PC-3 (cell line): ENCODE measurements around the gene RMI2. TPM values are rescaled to one million over a fixed set of nuclear protein-coding genes. Genes with fewer than 3 reads are reported as not detected.

Experiments used
- ATAC-seq: fragments of 200-7000 bp; cut with Tn5 transposase; 2 replicates; pipeline ENCODE4 v1.9.1; 2020; ENCODE audit warnings: mild to moderate bottlenecking, moderate library complexity
- BruUV-seq: library from RNA; stranded (reverse); fragments of 400-500 nt; replicated peaks from 2 replicates; lab custom pipeline; 2021; lab: Mats Ljungman, UMichigan
- CTCF ChIA-PET: fragments of 300-600 bp; sonication (Branson Sonifier 250); formaldehyde crosslinking; loops from one replicate; lab custom pipeline; 2022; ENCODE audit warnings: antibody characterized with exemption; lab: Charles Lee
- POLR2A ChIA-PET: fragments of 300-600 bp; sonication (Branson Sonifier 250); formaldehyde crosslinking; loops from one replicate; lab custom pipeline; 2022; ENCODE audit warnings: antibody characterized with exemption; ENCODE audit not compliant: unreplicated experiment; lab: Charles Lee
- DNase-seq: peaks from one replicate; pipeline ENCODE4 v3.0.0-alpha.2; 2015
- H2AFZ ChIP-seq: fragments of 300-600 bp; sonication (generic); 2 replicates; pipeline ENCODE4 v1.6.0; 2016; ENCODE audit warnings: antibody characterized with exemption, low read length
- H3F3A ChIP-seq: fragments of 300-600 bp; sonication (generic); one replicate; pipeline ENCODE4 v1.6.0; 2017; ENCODE audit warnings: antibody characterized with exemption, low read length, control low read depth, mild to moderate bottlenecking; ENCODE audit not compliant: unreplicated experiment
- H3K27ac ChIP-seq: fragments of 300-600 bp; sonication (generic); 2 replicates; pipeline ENCODE4 v1.5.1; 2016; ENCODE audit warnings: mild to moderate bottlenecking, low read length
- H3K27me3 ChIP-seq: fragments of 300-600 bp; sonication (generic); 2 replicates; pipeline ENCODE4 v1.6.1; 2016; ENCODE audit warnings: low read length, mixed read lengths
- H3K36me3 ChIP-seq: fragments of 300-600 bp; sonication (generic); 2 replicates; pipeline ENCODE4 v1.6.1; 2016; ENCODE audit warnings: low read depth, mixed run types, low read length, mixed read lengths
- H3K4me1 ChIP-seq: fragments of 300-600 bp; sonication (generic); 2 replicates; pipeline ENCODE4 v1.5.1; 2016; ENCODE audit warnings: low read length; ENCODE audit not compliant: insufficient read depth
- H3K4me2 ChIP-seq: fragments of 300-600 bp; sonication (generic); 2 replicates; pipeline ENCODE4 v1.6.0; 2016; ENCODE audit warnings: low read length
- H3K4me3 ChIP-seq: fragments of 300-600 bp; sonication (generic); 2 replicates; pipeline ENCODE4 v1.5.1; 2016; ENCODE audit warnings: mild to moderate bottlenecking, low read length, mixed read lengths
- H3K79me2 ChIP-seq: fragments of 300-600 bp; sonication (generic); 2 replicates; pipeline ENCODE4 v1.6.1; 2017; ENCODE audit warnings: low read length, mixed read lengths
- H3K9ac ChIP-seq: fragments of 300-600 bp; sonication (generic); 2 replicates; pipeline ENCODE4 v1.6.0; 2016; ENCODE audit warnings: mild to moderate bottlenecking, low read length
- H3K9me2 ChIP-seq: fragments of 300-600 bp; sonication (generic); replicated peaks from 2 replicates; pipeline ENCODE4 v1.6.1; 2016; ENCODE audit warnings: mixed run types, low read length, mixed read lengths
- H3K9me3 ChIP-seq: fragments of 300-600 bp; sonication (generic); 2 replicates; pipeline ENCODE4 v1.6.1; 2016; ENCODE audit warnings: low read length, mixed read lengths
- H4K20me1 ChIP-seq: fragments of 300-600 bp; sonication (generic); 2 replicates; pipeline ENCODE4 v1.6.1; 2016; ENCODE audit warnings: low read length, mixed read lengths
- CTCF ChIP-seq: fragments of 300-600 bp; sonication (generic); conservative IDR thresholded peaks from 2 replicates; pipeline ENCODE4 v1.5.1; 2017; ENCODE audit warnings: antibody characterized with exemption, low read depth, mild to moderate bottlenecking, low read length
- EZH2 ChIP-seq: fragments of 300-600 bp; sonication (generic); IDR thresholded peaks from one replicate; pipeline ENCODE4 v1.6.1; 2017; ENCODE audit warnings: antibody characterized with exemption, mild to moderate bottlenecking, low read length; ENCODE audit not compliant: unreplicated experiment
- EZH2phosphoT487 ChIP-seq: fragments of 300-600 bp; sonication (generic); IDR thresholded peaks from 2 replicates; pipeline ENCODE4 v1.6.1; 2018; ENCODE audit warnings: mild to moderate bottlenecking, antibody characterized with exemption, low read length, borderline replicate concordance
- intact Hi-C: fragments of 100-400 bp; cut with micrococcal nuclease; formaldehyde crosslinking; loops from 2 replicates; pipeline ENCODE4 v1.9.0; 2023
- total RNA-seq: library from RNA; depleted of rRNA; stranded (reverse); fragments of >200 nt; gene quantifications from 2 replicates; pipeline ENCODE4 v1.2.3, GENCODE V29; 2014

RMI2 gene
- total RNA-seq, 1 experiment from 2014 or later = 10.9 TPM

GRCh38 chr16:11361701-11362451, 16.6 kb downstream of the RMI2 start:
- Histone ChIP-seq H3K9me3 (no peaks in the 10 kb centered on the region), H3K79me2 (no peaks in the 10 kb centered on the region), H3K4me3 (no peak overlapping the region), H2AFZ (no peak overlapping the region), H3K4me1 (peaks cover 53% of the 10 kb centered on the region), H4K20me1 (no peaks in the 10 kb centered on the region), H3K27ac (peak overlapping the region; percentile 75), H3K9me2 (no peaks in the 10 kb centered on the region), H3K4me2 (peak overlapping the region; percentile 27; the same call in 1 of the 2 replicates), H3K9ac (peak overlapping the region; percentile 32; the same call in 1 of the 2 replicates), H3F3A (no peaks in the 10 kb centered on the region), H3K27me3 (no peaks in the 10 kb centered on the region), H3K36me3 (no peaks in the 10 kb centered on the region)
- BruUV-seq = no TSS peak
- POLR2A ChIA-PET = no interaction called here
- intact Hi-C loops = no loop called here
- DNase-seq = peak; percentile 41
- ATAC-seq = no peak
- CTCF ChIA-PET = no interaction called here
- no peak for TF ChIP-seq EZH2phosphoT487
- TF ChIP-seq CTCF = no peak
- TF ChIP-seq EZH2 = no peak

DNA sequence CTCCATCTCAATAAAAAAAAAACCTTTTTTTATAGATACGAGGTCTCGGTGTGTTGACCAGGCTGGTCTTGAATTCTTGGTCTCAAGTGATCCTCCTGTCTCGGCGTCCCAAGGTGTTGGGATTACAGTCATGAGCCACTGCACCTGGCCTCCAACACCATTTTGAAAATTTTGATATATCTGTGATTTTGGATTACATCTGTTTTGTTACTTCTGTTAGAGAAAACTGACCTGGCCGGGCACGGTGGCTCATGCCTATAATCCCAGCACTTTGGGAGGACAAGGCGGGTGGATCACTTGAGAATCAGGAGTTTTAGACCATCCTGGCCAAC, 18.6 kb downstream of the RMI2 start:
- H3K9ac ChIP-seq = no peak overlapping the region

More for the DNA sequence above, 18.6 kb downstream of the RMI2 start:
- BruUV-seq = no TSS peak
- ChIA-PET CTCF (no interaction called here), POLR2A (no interaction called here)
- no peak overlapping the region for H3K4me3 ChIP-seq
- H3K9me3 ChIP-seq = no peaks in the 10 kb centered on the region
- H3K4me1 ChIP-seq = peaks cover 33% of the 10 kb centered on the region
- H3K9me2 ChIP-seq = no peaks in the 10 kb centered on the region
- H3K27ac ChIP-seq = peak overlapping the region; percentile 75
- no peaks in the 10 kb centered on the region for H3F3A ChIP-seq
- no peaks in the 10 kb centered on the region for H3K79me2 ChIP-seq
- TF ChIP-seq EZH2phosphoT487 (no peak), EZH2 (no peak), CTCF (no peak)
- no peak overlapping the region for H3K4me2 ChIP-seq
- no peaks in the 10 kb centered on the region for H3K36me3 ChIP-seq
- no peak overlapping the region for H2AFZ ChIP-seq
- no peak for DNase-seq
- H3K27me3 ChIP-seq = no peaks in the 10 kb centered on the region
- no peaks in the 10 kb centered on the region for H4K20me1 ChIP-seq
- ATAC-seq = no peak
- intact Hi-C loops = no loop called here
